Measurements from ENCODE around the gene HOXD1. TPM values are rescaled to one million over a fixed set of nuclear protein-coding genes. Genes with fewer than 3 reads are reported as not detected.
A peak's percentile ranks its signal among the peaks of the same experiment; 100 is the strongest.

The HOXD1 gene
- polyA plus RNA-seq, 1 of the 3 experiments (the other 2 are of a cell fraction): not detected

- CTCF ChIA-PET: no interaction called here
- TF ChIP-seq TCF12 (IDR thresholded peaks at IDR 0.05) (no peak), GATA2 (CRISPR knock-in tag; IDR thresholded peaks at IDR 0.05) (no peak), TEAD4 (IDR thresholded peaks at IDR 0.05; ENCODE audit: borderline replicate concordance, insufficient read depth) (no peak), RAD21 (IDR thresholded peaks at IDR 0.05; ENCODE audit: low read length) (no peak)
These were observed 23.8 kb downstream of the HOXD1 start for GRCh38 chr2:176212276-176212675.

GRCh38 chr2:176213406-176213805 is 24.9 kb downstream of the HOXD1 start:
- H4K20me1 ChIP-seq (ENCODE audit: insufficient read depth): no peaks in the 10 kb centered on the region
- H3K27me3 ChIP-seq (ENCODE audit: insufficient read depth): no peaks in the 10 kb centered on the region; the same call in 1 of the 2 replicates
- H2AFZ ChIP-seq (ENCODE audit: low read depth): peak overlapping the region; percentile 26; the same call in 1 of the 2 replicates
- POLR2A ChIA-PET: no interaction called here
- WGBS (ENCODE audit: low lambda C conversion rate): 20% methylated on average over 1 of the region's 1 CpG
- TF ChIP-seq REST (IDR thresholded peaks at IDR 0.05; ENCODE audit: low read depth, low read length) (no peak), SIN3A (IDR thresholded peaks at IDR 0.05; ENCODE audit: borderline replicate concordance, low read depth, low read length) (no peak), IRF3 (IDR thresholded peaks at IDR 0.05; ENCODE audit: low read depth, low read length) (no peak), SMC3 (IDR thresholded peaks at IDR 0.05; ENCODE audit: low read depth, low read length) (no peak), ELF1 (IDR thresholded peaks at IDR 0.05) (no peak), FOXJ3 (CRISPR knock-in tag; IDR thresholded peaks at IDR 0.05) (no peak), YY1 (IDR thresholded peaks at IDR 0.05; ENCODE audit: low read depth) (no peak), ZBTB33 (IDR thresholded peaks at IDR 0.05; ENCODE audit: borderline replicate concordance, low read depth) (no peak), USF1 (IDR thresholded peaks at IDR 0.05; ENCODE audit: borderline replicate concordance, low read depth) (no peak), NFIC (IDR thresholded peaks at IDR 0.05; ENCODE audit: borderline replicate concordance) (no peak), TAF1 (IDR thresholded peaks at IDR 0.05; ENCODE audit: borderline replicate concordance, low read depth, low read length) (no peak), TEAD4 (IDR thresholded peaks at IDR 0.05; ENCODE audit: borderline replicate concordance, insufficient read depth) (no peak), USF2 (IDR thresholded peaks at IDR 0.05; ENCODE audit: borderline replicate concordance, low read depth, low read length) (no peak)
- no peak overlapping the region for H3K9ac ChIP-seq
- H3F3A ChIP-seq (replicated peaks; ENCODE audit: insufficient read depth): no peaks in the 10 kb centered on the region
- H3K4me1 ChIP-seq (ENCODE audit: control insufficient read depth in 1 of 2, insufficient read depth in 2 of 2, low read depth in 1 of 2, low read length in 1 of 2): no peaks in the 10 kb centered on the region
- CTCF ChIA-PET: no interaction called here
- no peaks in the 10 kb centered on the region for H3K9me3 ChIP-seq
- H3K4me3 ChIP-seq (ENCODE audit: low read depth in 2 of 2, low read length in 1 of 2): no peak overlapping the region
- H3K4me2 ChIP-seq: no peak overlapping the region
- no peaks in the 10 kb centered on the region for H3K36me3 ChIP-seq (replicated peaks in 1 of 2; ENCODE audit: control insufficient read depth in 1 of 2, insufficient read depth in 2 of 2, low read length in 1 of 2)
- H3K9me2 ChIP-seq: no peaks in the 10 kb centered on the region
- no peak overlapping the region for H3K27ac ChIP-seq (ENCODE audit: low read depth in 2 of 2, low read length in 1 of 2)
- H3K79me2 ChIP-seq (ENCODE audit: insufficient read depth): no peaks in the 10 kb centered on the region
- no peak for DNase-seq

More at GRCh38 chr2:176212276-176212675, 23.8 kb downstream of the HOXD1 start:
- Histone ChIP-seq H3K9me2 (no peaks in the 10 kb centered on the region), H3K36me3 (replicated peaks in 1 of 2; ENCODE audit: control insufficient read depth in 1 of 2, insufficient read depth in 2 of 2, low read length in 1 of 2) (no peaks in the 10 kb centered on the region), H3K4me3 (ENCODE audit: low read depth in 2 of 2, low read length in 1 of 2) (no peak overlapping the region), H3K9ac (no peak overlapping the region), H3K79me2 (ENCODE audit: insufficient read depth) (no peaks in the 10 kb centered on the region), H3K9me3 (no peaks in the 10 kb centered on the region), H3K27me3 (ENCODE audit: insufficient read depth) (no peaks in the 10 kb centered on the region; the same call in 1 of the 2 replicates), H2AFZ (ENCODE audit: low read depth) (no peak overlapping the region), H3K4me1 (ENCODE audit: control insufficient read depth in 1 of 2, insufficient read depth in 2 of 2, low read depth in 1 of 2, low read length in 1 of 2) (no peaks in the 10 kb centered on the region), H3F3A (replicated peaks; ENCODE audit: insufficient read depth) (no peaks in the 10 kb centered on the region), H4K20me1 (ENCODE audit: insufficient read depth) (no peaks in the 10 kb centered on the region), H3K4me2 (no peak overlapping the region), H3K27ac (ENCODE audit: low read depth in 2 of 2, low read length in 1 of 2) (no peak overlapping the region)
- DNase-seq: no peak
- POLR2A ChIA-PET: no interaction called here

Measured in SK-N-SH (cell line).